CD14-positive monocyte (primary cell): ENCODE data around the gene SETD1A. TPM values are rescaled to one million over a fixed set of nuclear protein-coding genes. Genes with fewer than 3 reads are reported as not detected.
"Not testable (repeated sequence)": the region's sequence is repeated elsewhere in the genome, so short reads cannot be mapped to it uniquely, and the experiment has no call there.

Source experiments
- DNase-seq, 3 donors: peaks; one replicate each; pipeline ENCODE4 v3.0.0-alpha.2; 2011 to 2022
- H2AFZ ChIP-seq: 2 replicates; pipeline ENCODE4 v1.6.0; 2012; ENCODE audit warnings: mild to moderate bottlenecking, low read depth, low read length, inconsistent platforms; ENCODE audit not compliant: insufficient read depth, poor library complexity, severe bottlenecking
- H3K27ac ChIP-seq, 2 donors: 1 replicate in 1 of 2; 2 replicates in 1 of 2; pipeline ENCODE4 v1.5.1; 2012 to 2013; ENCODE audit warnings: low read length in 2 of 2, control low read depth in 1 of 2, inconsistent platforms in 1 of 2, low read depth in 1 of 2, mild to moderate bottlenecking in 1 of 2
- H3K27me3 ChIP-seq, 2 donors: one replicate each; pipeline versions ENCODE4 v1.6.0 to v1.6.1; 2011 to 2013; ENCODE audit warnings: low read length in 2 of 2; ENCODE audit not compliant: control insufficient read depth in 2 of 2, insufficient read depth in 2 of 2
- H3K36me3 ChIP-seq, 2 donors: replicated peaks in 1 of 2; 1 replicate in 1 of 2; 2 replicates in 1 of 2; pipeline versions ENCODE4 v1.5.1 to v1.6.1; 2012 to 2013; ENCODE audit warnings: low read length in 2 of 2, control low read depth in 1 of 2, inconsistent platforms in 1 of 2, mild to moderate bottlenecking in 1 of 2; ENCODE audit not compliant: insufficient read depth in 2 of 2, control insufficient read depth in 1 of 2
- H3K4me1 ChIP-seq, 2 donors: 1 replicate in 1 of 2; 2 replicates in 1 of 2; pipeline versions ENCODE4 v1.5.1 to v1.6.1; 2012 to 2013; ENCODE audit warnings: low read length in 2 of 2, control low read depth in 1 of 2, inconsistent platforms in 1 of 2, mild to moderate bottlenecking in 1 of 2, moderate library complexity in 1 of 2; ENCODE audit not compliant: insufficient read depth in 2 of 2, control insufficient read depth in 1 of 2
- H3K4me2 ChIP-seq: replicated peaks from 2 replicates; pipeline ENCODE3; 2012; ENCODE audit warnings: low read length, moderate library complexity, mild to moderate bottlenecking; ENCODE audit not compliant: poor library complexity, severe bottlenecking; ENCODE audit errors: extremely low read depth
- H3K4me3 ChIP-seq, 3 experiments: fragments of 200-600 bp in 1 of 3; sonication (generic) in 1 of 3; replicated peaks in 1 of 3; 1 replicate in 2 of 3; 2 replicates in 1 of 3; pipeline ENCODE4 v1.5.1; 2011 to 2013; ENCODE audit warnings: low read length in 3 of 3, mild to moderate bottlenecking in 3 of 3, control low read depth in 2 of 3, low read depth in 2 of 3, inconsistent platforms in 1 of 3, moderate library complexity in 1 of 3
- H3K79me2 ChIP-seq: 2 replicates; pipeline ENCODE4 v1.6.0; 2012; ENCODE audit warnings: mild to moderate bottlenecking, control low read depth, inconsistent platforms, low read length, moderate library complexity; ENCODE audit not compliant: insufficient read depth
- H3K9ac ChIP-seq: 2 replicates; pipeline ENCODE4 v1.6.0; 2017; ENCODE audit warnings: low read length, mild to moderate bottlenecking; ENCODE audit not compliant: insufficient read depth, poor library complexity, severe bottlenecking
- H3K9me3 ChIP-seq, 2 donors: replicated peaks in 1 of 2; 1 replicate in 1 of 2; 2 replicates in 1 of 2; pipeline versions ENCODE4 v1.5.1 to v1.6.1; 2012 to 2013; ENCODE audit warnings: low read length in 2 of 2, control low read depth in 1 of 2; ENCODE audit not compliant: control insufficient read depth in 1 of 2, insufficient read depth in 1 of 2
- H4K20me1 ChIP-seq: 2 replicates; pipeline ENCODE4 v1.6.0; 2012; ENCODE audit warnings: mild to moderate bottlenecking, low read length, control low read depth, moderate library complexity; ENCODE audit not compliant: insufficient read depth
- H3K27ac Mint-ChIP-seq, 7 donors: one replicate each; pipeline ENCODE4 v1.8.0; 2020; ENCODE audit warnings: mild to moderate bottlenecking in 7 of 7, mixed read lengths in 7 of 7, moderate library complexity in 6 of 7, inconsistent platforms in 2 of 7
- H3K27me3 Mint-ChIP-seq, 3 donors: one replicate each; pipeline ENCODE4 v1.8.0; 2021 to 2022; ENCODE audit warnings: low read depth in 3 of 3, mild to moderate bottlenecking in 3 of 3, mixed read lengths in 3 of 3, moderate library complexity in 3 of 3, inconsistent platforms in 1 of 3
- H3K36me3 Mint-ChIP-seq, 2 donors: one replicate each; pipeline ENCODE4 v1.8.0; 2020; ENCODE audit warnings: mixed read lengths in 2 of 2, inconsistent platforms in 1 of 2, mild to moderate bottlenecking in 1 of 2
- H3K4me1 Mint-ChIP-seq: one replicate; pipeline ENCODE4 v1.8.0; 2020; ENCODE audit warnings: mild to moderate bottlenecking, mixed read lengths
- H3K4me3 Mint-ChIP-seq, 2 donors: one replicate each; pipeline ENCODE4 v1.8.0; 2020; ENCODE audit warnings: mild to moderate bottlenecking in 2 of 2, mixed read lengths in 2 of 2, moderate library complexity in 1 of 2
- H3K9me3 Mint-ChIP-seq, 7 donors: one replicate each; pipeline ENCODE4 v1.8.0; 2020 to 2022; ENCODE audit warnings: mixed read lengths in 7 of 7, mild to moderate bottlenecking in 6 of 7, moderate library complexity in 6 of 7, inconsistent platforms in 2 of 7
- CTCF ChIP-seq: fragments of 200-600 bp; IDR thresholded peaks from one replicate; pipeline ENCODE4 v1.8.0; 2022; ENCODE audit warnings: antibody characterized with exemption, mild to moderate bottlenecking
- WGBS: methylation state at CpG from one replicate; pipeline ENCODE4 v1.1.5; 2013; ENCODE audit warnings: missing lambda C conversion rate; ENCODE audit not compliant: insufficient coverage; 5-methylcytosine and 5-hydroxymethylcytosine counted together
- intact Hi-C, 2 donors: fragments of 100-400 bp; cut with micrococcal nuclease; formaldehyde crosslinking; loops; one replicate each; pipeline versions ENCODE4 v1.15.0 to v1.15.1; 2023
- polyA plus RNA-seq, 3 donors: library from polyadenylated mRNA; depleted of rRNA in 1 of 3; unstranded in 2 of 3; stranded (reverse) in 1 of 3; fragments of 300-500 nt in 2 of 3; fragments of >200 nt in 1 of 3; fragmentation: Illumina TruSeq in 2 of 3; gene quantifications; 1 replicate in 2 of 3; 2 replicates in 1 of 3; pipeline ENCODE4 v1.2.3, GENCODE V29; 2012 to 2021

Gene SETD1A
- polyA plus RNA-seq, 3 donors = 0.16 to 6.6 (median 1.3) TPM

DNA sequence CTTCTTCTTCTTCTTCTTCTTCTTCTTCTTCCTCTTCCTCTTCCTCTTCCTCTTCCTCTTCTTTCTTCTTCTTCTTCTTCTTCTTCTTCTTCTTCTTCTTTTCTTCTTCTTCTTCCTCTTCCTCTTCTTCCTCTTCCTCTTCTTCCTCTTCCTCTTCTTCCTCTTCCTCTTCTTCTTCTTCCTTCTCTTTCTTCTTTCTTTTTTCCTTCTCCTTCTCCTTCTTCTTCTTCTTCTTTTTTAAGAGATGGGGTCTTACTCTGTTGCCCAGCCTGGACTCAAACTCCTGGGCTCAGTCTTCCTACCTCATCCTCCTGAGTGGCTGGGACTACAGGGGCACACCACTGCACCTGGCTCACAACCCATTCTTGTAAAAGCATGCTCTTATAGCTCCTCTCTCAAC, 55.7 kb downstream of the SETD1A start:
- Histone ChIP-seq H3K27me3 (peaks cover 10 to 32% of the 10 kb centered on the region in 2 donors), H3K27ac (peak overlapping the region in 1 of 2 donors; percentile 41)
- H3K79me2 ChIP-seq, H3K36me3 ChIP-seq, H4K20me1 ChIP-seq, H3K4me3 ChIP-seq, H3K9me3 ChIP-seq, H3K9ac ChIP-seq, H2AFZ ChIP-seq, H3K4me1 ChIP-seq, H3K4me2 ChIP-seq, intact Hi-C loops, H3K4me1 Mint-ChIP-seq, DNase-seq: not testable (repeated sequence)
- H3K36me3 Mint-ChIP-seq = peaks cover 0 to 10% of the 10 kb centered on the region in 2 donors
- peak overlapping the region in 4 of 7 donors; percentile 1 to 91 (median 62) for H3K27ac Mint-ChIP-seq
- H3K4me3 Mint-ChIP-seq = peak overlapping the region in 1 of 2 donors; percentile 11
- peaks cover 10 to 23% (median 17%) of the 10 kb centered on the region in 7 donors for H3K9me3 Mint-ChIP-seq
- H3K27me3 Mint-ChIP-seq = peaks cover 41 to 53% (median 43%) of the 10 kb centered on the region in 3 donors

DNA sequence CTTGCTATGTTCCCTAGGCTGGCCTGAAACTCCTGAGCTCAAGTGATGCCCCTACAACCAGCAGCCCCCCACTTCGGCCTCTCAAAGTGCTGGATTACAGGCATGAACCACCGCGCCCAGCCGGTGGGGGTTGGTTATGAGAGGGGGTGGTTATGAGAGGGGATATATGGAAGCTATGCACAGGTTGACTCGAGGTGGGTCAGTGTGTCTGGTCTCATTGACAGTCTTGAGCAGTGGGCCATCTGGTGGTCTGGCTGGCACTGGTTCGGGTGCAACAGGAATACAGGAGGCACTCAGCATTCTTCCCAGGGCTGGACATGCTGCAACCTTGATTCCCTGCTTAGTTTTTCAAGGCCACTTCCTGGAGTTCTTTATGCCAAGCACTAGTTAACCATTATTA, 58.5 kb downstream of the SETD1A start:
- Mint-ChIP-seq H3K4me1 (peaks cover 3% of the 10 kb centered on the region), H3K27ac (peak overlapping the region in 2 of 7 donors; percentile 3 to 46), H3K9me3 (peaks cover 10 to 18% (median 15%) of the 10 kb centered on the region in 7 donors), H3K36me3 (peaks cover 0 to 5% of the 10 kb centered on the region in 2 donors), H3K4me3 (no peak overlapping the region), H3K27me3 (peaks cover 18 to 29% (median 22%) of the 10 kb centered on the region in 3 donors)
- H3K27me3 ChIP-seq = peaks cover 7 to 13% of the 10 kb centered on the region in 2 donors
- H3K4me3 ChIP-seq = no peak overlapping the region
- no peak overlapping the region for H3K4me2 ChIP-seq
- no peak overlapping the region for H3K9ac ChIP-seq
- 67% methylated on average over 5 of the region's 6 CpGs for WGBS
- H2AFZ ChIP-seq = no peak overlapping the region
- no peak for DNase-seq
- no peaks in the 10 kb centered on the region for H3K4me1 ChIP-seq
- no peak for TF ChIP-seq CTCF
- H3K27ac ChIP-seq = no peak overlapping the region
- peaks cover 0 to 8% of the 10 kb centered on the region in 2 donors for H3K9me3 ChIP-seq
- no peaks in the 10 kb centered on the region for H3K79me2 ChIP-seq
- intact Hi-C loops = no loop called here
- no peaks in the 10 kb centered on the region for H4K20me1 ChIP-seq
- no peaks in the 10 kb centered on the region for H3K36me3 ChIP-seq

- H3K27ac Mint-ChIP-seq, H3K27ac ChIP-seq, H3K9me3 Mint-ChIP-seq, H3K9ac ChIP-seq, H3K36me3 Mint-ChIP-seq, DNase-seq, H3K4me2 ChIP-seq, H3K4me3 Mint-ChIP-seq, H3K4me1 ChIP-seq, H3K4me3 ChIP-seq, H3K36me3 ChIP-seq, H2AFZ ChIP-seq, H3K27me3 ChIP-seq, H3K9me3 ChIP-seq, H3K79me2 ChIP-seq, H4K20me1 ChIP-seq, H3K4me1 Mint-ChIP-seq, intact Hi-C loops: not testable (repeated sequence)
- H3K27me3 Mint-ChIP-seq = peaks cover 4 to 13% (median 10%) of the 10 kb centered on the region in 3 donors
- WGBS = 96% methylated on average over 6 of the region's 10 CpGs
These were observed 60.2 kb downstream of the SETD1A start for GRCh38 chr16:31017756-31018155.
